ENCODE results near the gene NOSTRIN.

DNA sequence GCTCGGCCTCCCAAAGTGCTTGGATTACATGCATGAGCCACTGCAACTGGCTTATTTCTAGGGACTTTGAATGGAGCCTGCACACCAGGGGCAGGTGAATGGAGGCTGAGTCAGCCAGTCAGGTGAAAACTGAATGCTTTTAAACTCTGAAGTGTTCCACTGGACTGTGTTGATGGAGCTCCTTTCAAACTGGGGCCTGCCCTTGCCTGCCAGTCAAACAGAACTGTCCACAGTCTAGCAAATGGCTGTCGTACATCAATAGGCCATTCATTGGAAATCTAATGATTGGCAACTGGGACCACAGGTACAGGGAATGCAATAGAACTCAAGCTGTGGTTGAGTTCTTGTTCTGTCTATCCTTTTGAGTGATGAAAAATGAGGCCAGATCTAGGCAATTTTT lies 966 bp upstream of the NOSTRIN start:
- TF ChIP-seq, protein P1, sequence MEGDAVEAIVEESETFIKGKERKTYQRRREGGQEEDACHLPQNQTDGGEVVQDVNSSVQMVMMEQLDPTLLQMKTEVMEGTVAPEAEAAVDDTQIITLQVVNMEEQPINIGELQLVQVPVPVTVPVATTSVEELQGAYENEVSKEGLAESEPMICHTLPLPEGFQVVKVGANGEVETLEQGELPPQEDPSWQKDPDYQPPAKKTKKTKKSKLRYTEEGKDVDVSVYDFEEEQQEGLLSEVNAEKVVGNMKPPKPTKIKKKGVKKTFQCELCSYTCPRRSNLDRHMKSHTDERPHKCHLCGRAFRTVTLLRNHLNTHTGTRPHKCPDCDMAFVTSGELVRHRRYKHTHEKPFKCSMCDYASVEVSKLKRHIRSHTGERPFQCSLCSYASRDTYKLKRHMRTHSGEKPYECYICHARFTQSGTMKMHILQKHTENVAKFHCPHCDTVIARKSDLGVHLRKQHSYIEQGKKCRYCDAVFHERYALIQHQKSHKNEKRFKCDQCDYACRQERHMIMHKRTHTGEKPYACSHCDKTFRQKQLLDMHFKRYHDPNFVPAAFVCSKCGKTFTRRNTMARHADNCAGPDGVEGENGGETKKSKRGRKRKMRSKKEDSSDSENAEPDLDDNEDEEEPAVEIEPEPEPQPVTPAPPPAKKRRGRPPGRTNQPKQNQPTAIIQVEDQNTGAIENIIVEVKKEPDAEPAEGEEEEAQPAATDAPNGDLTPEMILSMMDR (IDR thresholded peaks at IDR 0.05 in 8 of 11, conservative IDR thresholded peaks at IDR 0.05 in 3 of 11) = no peak
- TF ChIP-seq POLR2AphosphoS5 (IDR thresholded peaks at IDR 0.05) = no peak
